Stomach smooth muscle (tissue), 2 donors: ENCODE results near the gene BTN1A1.
"Not testable (repeated sequence)": the region's sequence is repeated elsewhere in the genome, so short reads cannot be mapped to it uniquely, and the experiment has no call there.

Experiments
- H3K27ac ChIP-seq: one replicate; pipeline ENCODE4 v1.7.0; 2013; ENCODE audit warnings: mild to moderate bottlenecking, low read length, inconsistent platforms
- H3K27me3 ChIP-seq, 2 donors: one replicate each; pipeline ENCODE4 v1.7.0; 2013; ENCODE audit warnings: low read length in 2 of 2; ENCODE audit not compliant: insufficient read depth in 2 of 2, control insufficient read depth in 1 of 2
- H3K36me3 ChIP-seq, 2 donors: one replicate each; pipeline ENCODE4 v1.7.0; 2013; ENCODE audit warnings: low read length in 2 of 2; ENCODE audit not compliant: control insufficient read depth in 2 of 2, insufficient read depth in 2 of 2
- H3K4me1 ChIP-seq: one replicate; pipeline ENCODE4 v1.7.0; 2013; ENCODE audit warnings: low read length; ENCODE audit not compliant: control insufficient read depth, insufficient read depth
- H3K4me3 ChIP-seq, 2 donors: one replicate each; pipeline ENCODE4 v1.7.0; 2013; ENCODE audit warnings: low read length in 2 of 2
- H3K9ac ChIP-seq, 2 donors: one replicate each; pipeline ENCODE4 v1.7.0; 2013; ENCODE audit warnings: low read length in 2 of 2, mild to moderate bottlenecking in 1 of 2
- H3K9me3 ChIP-seq, 2 donors: one replicate each; pipeline ENCODE4 v1.7.0; 2013; ENCODE audit warnings: low read length in 2 of 2; ENCODE audit not compliant: control insufficient read depth in 2 of 2
- donor health status: healthy.
- donor health status: Pancreatic carcinoma.

Gene BTN1A1

GRCh38 chr6:26514984-26515383, 14.9 kb downstream of the BTN1A1 start:
- Histone ChIP-seq H3K9ac (no peak overlapping the region), H3K36me3 (no peaks in the 10 kb centered on the region), H3K27ac (no peak overlapping the region), H3K9me3 (no peaks in the 10 kb centered on the region), H3K27me3 (no peaks in the 10 kb centered on the region), H3K4me3 (no peak overlapping the region), H3K4me1 (no peaks in the 10 kb centered on the region)

- no peaks in the 10 kb centered on the region for H3K27me3 ChIP-seq
- H3K9me3 ChIP-seq = no peaks in the 10 kb centered on the region
- H3K4me1 ChIP-seq = no peaks in the 10 kb centered on the region
- H3K9ac ChIP-seq = no peak overlapping the region
- H3K27ac ChIP-seq = no peak overlapping the region
- no peaks in the 10 kb centered on the region for H3K36me3 ChIP-seq
- H3K4me3 ChIP-seq = no peak overlapping the region
These were observed 16.7 kb downstream of the BTN1A1 start for GRCh38 chr6:26516481-26517427.

GRCh38 chr6:26519359-26519758, 19.3 kb downstream of the BTN1A1 start:
- Histone ChIP-seq H3K9ac (no peak overlapping the region), H3K9me3 (no peaks in the 10 kb centered on the region)

GRCh38 chr6:26520237-26520849, 20.2 kb downstream of the BTN1A1 start:
- H3K4me1 ChIP-seq = peaks cover 6% of the 10 kb centered on the region
- H3K9me3 ChIP-seq = no peaks in the 10 kb centered on the region
- H3K27ac ChIP-seq = peak overlapping the region; percentile 77
- H3K36me3 ChIP-seq = no peaks in the 10 kb centered on the region
- H3K27me3 ChIP-seq = no peaks in the 10 kb centered on the region
- peak overlapping the region; percentile 63 to 74 for H3K9ac ChIP-seq
- peak overlapping the region; percentile 74 to 79 for H3K4me3 ChIP-seq

More at GRCh38 chr6:26519359-26519758, 19.3 kb downstream of the BTN1A1 start:
- no peak overlapping the region for H3K4me3 ChIP-seq
- H3K27ac ChIP-seq = no peak overlapping the region
- H3K36me3 ChIP-seq = no peaks in the 10 kb centered on the region
- peaks cover 6% of the 10 kb centered on the region for H3K4me1 ChIP-seq
- no peaks in the 10 kb centered on the region for H3K27me3 ChIP-seq

GRCh38 chr6:26520850-26521599, 20.9 kb downstream of the BTN1A1 start:
- Histone ChIP-seq H3K9me3 (no peaks in the 10 kb centered on the region), H3K4me3 (peak overlapping the region; percentile 76 to 79), H3K27me3 (no peaks in the 10 kb centered on the region), H3K36me3 (no peaks in the 10 kb centered on the region), H3K9ac (peak overlapping the region; percentile 84 to 92), H3K4me1 (peaks cover 6% of the 10 kb centered on the region), H3K27ac (peak overlapping the region; percentile 95)

- no peaks in the 10 kb centered on the region for H3K27me3 ChIP-seq
- H3K36me3 ChIP-seq = no peaks in the 10 kb centered on the region
- H3K9me3 ChIP-seq = no peaks in the 10 kb centered on the region
- peak overlapping the region; percentile 84 to 92 for H3K9ac ChIP-seq
- H3K27ac ChIP-seq = peak overlapping the region; percentile 95
- H3K4me3 ChIP-seq = peak overlapping the region; percentile 76 to 79
- peaks cover 6% of the 10 kb centered on the region for H3K4me1 ChIP-seq
These were observed 21.7 kb downstream of the BTN1A1 start for GRCh38 chr6:26521600-26522391.

- not testable (repeated sequence) for H3K27me3 ChIP-seq, H3K36me3 ChIP-seq, H3K4me1 ChIP-seq, H3K9me3 ChIP-seq
- H3K9ac ChIP-seq = peak overlapping the region in 1 of 2 donors; percentile 84
- H3K4me3 ChIP-seq = peak overlapping the region; percentile 76 to 79
- H3K27ac ChIP-seq = peak overlapping the region; percentile 95
These were observed 22.6 kb downstream of the BTN1A1 start for GRCh38 chr6:26522486-26523228.

- H3K27ac ChIP-seq, H3K4me3 ChIP-seq: not testable (repeated sequence)
These were observed 24.2 kb downstream of the BTN1A1 start for GRCh38 chr6:26524314-26524713.

GRCh38 chr6:26524722-26525370, 24.7 kb downstream of the BTN1A1 start:
- H3K4me3 ChIP-seq = no peak overlapping the region
- H3K27me3 ChIP-seq = no peaks in the 10 kb centered on the region
- no peak overlapping the region for H3K27ac ChIP-seq
- H3K4me1 ChIP-seq = peaks cover 6% of the 10 kb centered on the region
- no peaks in the 10 kb centered on the region for H3K9me3 ChIP-seq
- no peaks in the 10 kb centered on the region for H3K36me3 ChIP-seq
- H3K9ac ChIP-seq = no peak overlapping the region

More at GRCh38 chr6:26524314-26524713, 24.2 kb downstream of the BTN1A1 start:
- H3K4me1 ChIP-seq, H3K9ac ChIP-seq, H3K9me3 ChIP-seq, H3K27me3 ChIP-seq, H3K36me3 ChIP-seq: not testable (repeated sequence)
